ENCODE data around the gene MRPS33. TPM values are rescaled to one million over a fixed set of nuclear protein-coding genes. Genes with fewer than 3 reads are reported as not detected.

The MRPS33 gene
- total and polyA plus RNA-seq, 2 donors (not counting 1 experiment from before 2014, with no cell fraction given), result 9.1 to 25.3 TPM

- Histone ChIP-seq H4K20me1 (ENCODE audit: control insufficient read depth, insufficient read depth, low read length, poor library complexity, severe bottlenecking) (no peaks in the 10 kb centered on the region), H3K4me1 (ENCODE audit: control insufficient read depth in 2 of 2, insufficient read depth in 2 of 2, low read length in 2 of 2) (no peaks in the 10 kb centered on the region), H3K4me3 (ENCODE audit: control extremely low read depth in 1 of 5, extremely low read depth in 1 of 5, insufficient read depth in 1 of 5, low read depth in 2 of 5, low read length in 4 of 5) (no peak overlapping the region), H3K9ac (ENCODE audit: low read length) (no peak overlapping the region), H3K27ac (ENCODE audit: low read length in 2 of 2) (no peak overlapping the region), H3K36me3 (replicated peaks in 1 of 2; ENCODE audit: control extremely low read depth in 1 of 2, control insufficient read depth in 1 of 2, extremely low read depth in 1 of 2, insufficient read depth in 2 of 2, low read length in 1 of 2) (no peaks in the 10 kb centered on the region), H3K9me3 (ENCODE audit: control extremely low read depth in 1 of 3, control insufficient read depth in 2 of 3, insufficient read depth in 1 of 3, low read length in 2 of 3) (peaks cover 0 to 15% (median 4%) of the 10 kb centered on the region in 3 donors), H3K4me2 (replicated peaks; ENCODE audit: low read depth, low read length, poor library complexity, severe bottlenecking) (no peak overlapping the region), H2AFZ (ENCODE audit: insufficient read depth, low read depth, low read length, poor library complexity, severe bottlenecking) (no peak overlapping the region), H3K27me3 (replicated peaks in 1 of 4; ENCODE audit: control extremely low read depth in 1 of 4, control insufficient read depth in 3 of 4, insufficient read depth in 4 of 4, low read length in 3 of 4) (peaks cover 0 to 15% (median 4%) of the 10 kb centered on the region in 4 experiments), H3K79me2 (ENCODE audit: control insufficient read depth, insufficient read depth, low read length) (no peaks in the 10 kb centered on the region)
- peaks cover 26% of the 10 kb centered on the region for H3K27me3 Mint-ChIP-seq
- ChIA-PET CTCF (no interaction called here), POLR2A (no interaction called here)
- DNase-seq (no peak), ATAC-seq (ENCODE audit: low read depth) (no peak)
- no peak for TF ChIP-seq CTCF (IDR thresholded peaks at IDR 0.05)
- no peak for TF ChIP-seq EZH2 (IDR thresholded peaks at IDR 0.05; ENCODE audit: borderline replicate concordance, insufficient read depth, low read depth, low read length, poor library complexity, severe bottlenecking)
- no peak overlapping the region for H3K4me3 Mint-ChIP-seq
- 100% methylated on average over 2 of the region's 3 CpGs for WGBS (ENCODE audit: insufficient coverage)
- H3K27ac Mint-ChIP-seq, result no peak overlapping the region
- intact Hi-C loops (cut with micrococcal nuclease), result no loop called here
- peaks cover 2% of the 10 kb centered on the region for H3K9me3 Mint-ChIP-seq (ENCODE audit: insufficient read depth)
- no peaks in the 10 kb centered on the region for H3K4me1 Mint-ChIP-seq
These were observed 43.0 kb upstream of the MRPS33 start for GRCh38 chr7:141057788-141058187.

- Histone ChIP-seq H3K9me3 (ENCODE audit: control extremely low read depth in 1 of 3, control insufficient read depth in 2 of 3, insufficient read depth in 1 of 3, low read length in 2 of 3) (peaks cover 0 to 15% (median 4%) of the 10 kb centered on the region in 3 donors), H3K27me3 (replicated peaks in 1 of 4; ENCODE audit: control extremely low read depth in 1 of 4, control insufficient read depth in 3 of 4, insufficient read depth in 4 of 4, low read length in 3 of 4) (peaks cover 0 to 15% (median 5%) of the 10 kb centered on the region in 4 experiments), H3K9ac (ENCODE audit: low read length) (no peak overlapping the region), H3K4me1 (ENCODE audit: control insufficient read depth in 2 of 2, insufficient read depth in 2 of 2, low read length in 2 of 2) (no peaks in the 10 kb centered on the region), H3K4me3 (ENCODE audit: control extremely low read depth in 1 of 5, extremely low read depth in 1 of 5, insufficient read depth in 1 of 5, low read depth in 2 of 5, low read length in 4 of 5) (no peak overlapping the region), H2AFZ (ENCODE audit: insufficient read depth, low read depth, low read length, poor library complexity, severe bottlenecking) (no peak overlapping the region), H4K20me1 (ENCODE audit: control insufficient read depth, insufficient read depth, low read length, poor library complexity, severe bottlenecking) (no peaks in the 10 kb centered on the region), H3K4me2 (replicated peaks; ENCODE audit: low read depth, low read length, poor library complexity, severe bottlenecking) (no peak overlapping the region), H3K27ac (ENCODE audit: low read length in 2 of 2) (no peak overlapping the region), H3K79me2 (ENCODE audit: control insufficient read depth, insufficient read depth, low read length) (no peaks in the 10 kb centered on the region), H3K36me3 (replicated peaks in 1 of 2; ENCODE audit: control extremely low read depth in 1 of 2, control insufficient read depth in 1 of 2, extremely low read depth in 1 of 2, insufficient read depth in 2 of 2, low read length in 1 of 2) (no peaks in the 10 kb centered on the region)
- ChIA-PET POLR2A (no interaction called here), CTCF (no interaction called here)
- intact Hi-C loops (cut with micrococcal nuclease), result no loop called here
- TF ChIP-seq EZH2 (IDR thresholded peaks at IDR 0.05; ENCODE audit: borderline replicate concordance, insufficient read depth, low read depth, low read length, poor library complexity, severe bottlenecking) (no peak), CTCF (IDR thresholded peaks at IDR 0.05) (no peak)
- ATAC-seq (ENCODE audit: low read depth) (no peak), DNase-seq (no peak)
- no peak overlapping the region for H3K4me3 Mint-ChIP-seq
- peaks cover 46% of the 10 kb centered on the region for H3K27me3 Mint-ChIP-seq
- no peaks in the 10 kb centered on the region for H3K4me1 Mint-ChIP-seq
- 81% methylated on average over 3 of the region's 4 CpGs for WGBS (ENCODE audit: insufficient coverage)
- H3K9me3 Mint-ChIP-seq (ENCODE audit: insufficient read depth), result peaks cover 2% of the 10 kb centered on the region
- no peak overlapping the region for H3K27ac Mint-ChIP-seq
These were observed 40.4 kb upstream of the MRPS33 start for GRCh38 chr7:141055146-141055545.
